Uterus (tissue), 4 donors: ENCODE data around the gene FAM107A. TPM values are rescaled to one million over a fixed set of nuclear protein-coding genes. Genes with fewer than 3 reads are reported as not detected.
A peak's percentile ranks its signal among the peaks of the same experiment; 100 is the strongest.

Experiments used
- DNase-seq, 2 donors: peaks; one replicate each; pipeline ENCODE4 v3.0.0-alpha.2; 2019 to 2020
- H3K27ac ChIP-seq, 2 donors: fragments of 200-600 bp; sonication (generic); 1 replicate in 1 of 2; 2 replicates in 1 of 2; pipeline ENCODE4 v1.5.1; 2016 to 2018
- H3K27me3 ChIP-seq, 2 donors: fragments of 200-600 bp; sonication (generic); one replicate each; pipeline ENCODE4 v1.5.1; 2018 to 2019; ENCODE audit warnings: control low read depth in 1 of 2
- H3K36me3 ChIP-seq, 2 donors: fragments of 200-600 bp; sonication (generic); one replicate each; pipeline ENCODE4 v1.5.1; 2019; ENCODE audit warnings: control low read depth in 1 of 2
- H3K4me1 ChIP-seq, 2 donors: fragments of 200-600 bp; sonication (generic); one replicate each; pipeline ENCODE4 v1.5.1; 2018 to 2019; ENCODE audit warnings: control low read depth in 1 of 2
- H3K4me3 ChIP-seq, 2 donors: fragments of 200-600 bp; sonication (generic); 1 replicate in 1 of 2; 2 replicates in 1 of 2; pipeline ENCODE4 v1.5.1; 2018 to 2019; ENCODE audit warnings: mild to moderate bottlenecking in 1 of 2
- H3K9me3 ChIP-seq, 2 donors: fragments of 200-600 bp; sonication (generic); one replicate each; pipeline ENCODE4 v1.5.1; 2019; ENCODE audit warnings: control low read depth in 1 of 2
- POLR2A ChIP-seq, 2 donors: fragments of 450-650 bp; IDR thresholded peaks; one replicate each; pipeline ENCODE4 v1.6.1; 2016; ENCODE audit warnings: antibody characterized with exemption in 2 of 2, mild to moderate bottlenecking in 1 of 2, moderate library complexity in 1 of 2
- intact Hi-C: fragments of 100-400 bp; cut with DNase I; formaldehyde crosslinking; loops from one replicate; pipeline ENCODE4 v1.15.1; 2023; ENCODE audit warnings: low total_unique reads
- total RNA-seq, 4 donors: library from RNA; depleted of rRNA in 3 of 4; stranded (reverse); fragments of >200 nt in 3 of 4; gene quantifications; one replicate each; pipeline versions ENCODE4 v1.1.0 to v1.2.4, GENCODE V29; 2014 to 2023
- TF ChIP-seq, protein P1 (sequence below), 4 experiments: fragments of 200-600 bp in 2 of 4; fragments of 450-650 bp in 2 of 4; sonication (generic) in 2 of 4; IDR thresholded peaks; one replicate each; pipeline ENCODE4 v1.5.1; 2016 to 2019; ENCODE audit warnings: antibody characterized with exemption in 4 of 4, mild to moderate bottlenecking in 2 of 4, moderate library complexity in 1 of 4
- donor health status: DM: yes; HTN: yes; CAD: no.

FAM107A gene
- total RNA-seq, 4 donors from 2014 or later = 16.2 to 140 (median 61.2) TPM

DNA sequence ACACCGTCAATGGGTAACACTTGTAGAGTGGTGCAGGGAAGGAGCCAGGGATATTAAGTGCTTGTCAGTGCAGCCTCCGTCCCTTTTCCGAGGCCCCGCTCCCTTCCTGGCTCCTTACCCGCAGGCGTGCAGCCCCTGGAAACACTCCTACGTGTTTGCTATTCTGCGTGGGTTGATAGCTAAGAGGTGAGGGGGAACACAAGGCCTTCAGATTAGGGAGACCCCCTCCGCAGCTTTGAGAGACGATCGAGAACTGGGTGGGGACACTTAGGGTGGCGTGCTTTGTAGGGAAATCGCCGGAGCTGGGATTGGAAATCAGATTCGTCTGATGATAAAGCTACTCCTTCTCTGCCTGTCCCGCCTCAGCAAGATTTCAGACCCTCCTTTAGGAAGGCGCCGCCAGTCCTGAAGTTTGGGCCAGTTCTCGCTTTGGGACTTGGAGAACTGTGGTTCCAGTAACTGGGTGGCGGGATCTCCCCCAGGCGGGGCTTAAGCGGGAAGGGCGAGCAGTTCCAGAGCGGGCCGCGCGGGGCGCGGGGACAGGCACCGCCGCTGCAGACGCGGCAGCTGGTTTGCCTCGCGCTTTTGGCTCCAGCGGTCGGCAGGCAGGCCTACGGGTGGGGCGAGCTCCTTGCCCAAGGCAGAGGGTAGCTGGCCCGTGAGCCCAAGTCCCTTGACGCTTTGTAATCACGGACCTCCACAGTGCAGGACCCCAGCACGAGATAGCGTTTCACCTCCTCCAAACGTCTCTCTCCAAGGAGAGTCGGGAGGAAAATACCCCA, 8.0 kb upstream of the FAM107A start:
- H3K4me1 ChIP-seq = peaks cover 0 to 8% of the 10 kb centered on the region in 2 donors
- intact Hi-C loops = no loop called here
- no peaks in the 10 kb centered on the region for H3K9me3 ChIP-seq
- peak; percentile 79 to 80 for DNase-seq
- H3K4me3 ChIP-seq = peak overlapping the region; percentile 49 to 51
- H3K27ac ChIP-seq = peak overlapping the region; percentile 77 to 80
- no peaks in the 10 kb centered on the region for H3K36me3 ChIP-seq
- H3K27me3 ChIP-seq = peaks cover 4 to 6% of the 10 kb centered on the region in 2 donors
- TF ChIP-seq, protein P1, sequence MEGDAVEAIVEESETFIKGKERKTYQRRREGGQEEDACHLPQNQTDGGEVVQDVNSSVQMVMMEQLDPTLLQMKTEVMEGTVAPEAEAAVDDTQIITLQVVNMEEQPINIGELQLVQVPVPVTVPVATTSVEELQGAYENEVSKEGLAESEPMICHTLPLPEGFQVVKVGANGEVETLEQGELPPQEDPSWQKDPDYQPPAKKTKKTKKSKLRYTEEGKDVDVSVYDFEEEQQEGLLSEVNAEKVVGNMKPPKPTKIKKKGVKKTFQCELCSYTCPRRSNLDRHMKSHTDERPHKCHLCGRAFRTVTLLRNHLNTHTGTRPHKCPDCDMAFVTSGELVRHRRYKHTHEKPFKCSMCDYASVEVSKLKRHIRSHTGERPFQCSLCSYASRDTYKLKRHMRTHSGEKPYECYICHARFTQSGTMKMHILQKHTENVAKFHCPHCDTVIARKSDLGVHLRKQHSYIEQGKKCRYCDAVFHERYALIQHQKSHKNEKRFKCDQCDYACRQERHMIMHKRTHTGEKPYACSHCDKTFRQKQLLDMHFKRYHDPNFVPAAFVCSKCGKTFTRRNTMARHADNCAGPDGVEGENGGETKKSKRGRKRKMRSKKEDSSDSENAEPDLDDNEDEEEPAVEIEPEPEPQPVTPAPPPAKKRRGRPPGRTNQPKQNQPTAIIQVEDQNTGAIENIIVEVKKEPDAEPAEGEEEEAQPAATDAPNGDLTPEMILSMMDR (IDR thresholded peaks at IDR 0.05) = peak; percentile 59 to 91 (median 85)
- TF ChIP-seq POLR2A (IDR thresholded peaks at IDR 0.05) = no peak

DNA sequence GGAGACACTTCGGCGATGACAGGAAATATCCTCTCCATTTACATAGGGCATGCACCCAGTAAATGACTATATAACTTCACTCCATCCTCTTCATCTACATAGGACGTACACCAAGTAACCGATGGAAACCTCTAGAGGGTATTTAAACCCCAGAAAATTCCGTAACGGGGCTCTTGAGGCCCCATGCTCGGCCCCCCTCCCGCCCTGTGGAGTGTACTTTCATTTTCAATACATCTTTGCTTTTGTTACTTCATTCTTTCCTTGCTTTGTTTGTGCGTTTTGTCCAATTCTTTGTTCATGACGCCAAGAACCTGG, 7.5 kb upstream of the FAM107A start:
- H3K4me1 ChIP-seq = peaks cover 0 to 8% of the 10 kb centered on the region in 2 donors
- peaks cover 4 to 6% of the 10 kb centered on the region in 2 donors for H3K27me3 ChIP-seq
- no peak for TF ChIP-seq POLR2A (IDR thresholded peaks at IDR 0.05)
- TF ChIP-seq, protein P1 (IDR thresholded peaks at IDR 0.05) = no peak
- peak overlapping the region; percentile 77 to 80 for H3K27ac ChIP-seq
- H3K9me3 ChIP-seq = no peaks in the 10 kb centered on the region
- intact Hi-C loops = no loop called here
- H3K4me3 ChIP-seq = peak overlapping the region; percentile 49 to 51
- no peak for DNase-seq
- no peaks in the 10 kb centered on the region for H3K36me3 ChIP-seq

DNA sequence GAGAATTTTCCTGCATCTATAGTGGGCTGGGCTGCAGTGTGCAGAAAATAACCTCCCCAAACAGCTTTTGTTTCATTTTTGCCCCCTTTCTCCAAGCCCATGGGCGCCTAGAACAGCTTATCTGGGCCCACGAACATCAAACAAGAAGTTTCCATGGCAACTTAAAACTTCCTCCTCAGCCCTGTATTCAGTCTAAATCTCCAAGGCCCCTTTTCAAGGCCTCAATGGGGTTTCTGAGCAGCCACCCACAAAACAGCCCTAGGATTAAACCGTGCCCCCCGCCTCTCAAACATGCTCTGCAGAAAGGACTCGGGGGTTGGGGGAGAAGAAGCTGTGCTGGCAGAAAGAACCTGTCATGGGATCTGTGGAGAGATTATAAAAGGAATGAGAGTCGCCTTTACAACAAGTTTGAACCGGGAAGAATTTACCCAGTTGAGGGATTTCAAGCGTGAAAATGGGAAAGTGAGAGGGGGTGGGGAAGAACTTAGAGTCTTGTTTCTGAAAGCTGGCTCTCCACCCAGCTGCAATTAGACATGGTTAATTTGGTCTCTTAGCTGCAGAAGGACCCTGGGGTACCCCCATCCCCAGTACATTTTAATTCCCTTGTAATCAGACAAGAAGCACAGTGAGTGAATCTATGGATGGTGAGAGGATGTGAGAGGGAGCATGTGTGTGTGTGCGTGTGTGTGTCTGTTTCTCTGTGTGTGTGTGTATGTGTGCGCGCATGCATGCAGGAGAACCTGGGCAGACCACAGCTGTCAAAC, 4.3 kb upstream of the FAM107A start:
- H3K4me3 ChIP-seq = no peak overlapping the region
- H3K36me3 ChIP-seq = no peaks in the 10 kb centered on the region
- intact Hi-C loops = no loop called here
- peaks cover 0 to 4% of the 10 kb centered on the region in 2 donors for H3K4me1 ChIP-seq
- H3K9me3 ChIP-seq = no peaks in the 10 kb centered on the region
- H3K27me3 ChIP-seq = no peaks in the 10 kb centered on the region
- no peak for TF ChIP-seq POLR2A (IDR thresholded peaks at IDR 0.05)
- TF ChIP-seq, protein P1 (IDR thresholded peaks at IDR 0.05) = no peak
- DNase-seq = no peak
- no peak overlapping the region for H3K27ac ChIP-seq

DNA sequence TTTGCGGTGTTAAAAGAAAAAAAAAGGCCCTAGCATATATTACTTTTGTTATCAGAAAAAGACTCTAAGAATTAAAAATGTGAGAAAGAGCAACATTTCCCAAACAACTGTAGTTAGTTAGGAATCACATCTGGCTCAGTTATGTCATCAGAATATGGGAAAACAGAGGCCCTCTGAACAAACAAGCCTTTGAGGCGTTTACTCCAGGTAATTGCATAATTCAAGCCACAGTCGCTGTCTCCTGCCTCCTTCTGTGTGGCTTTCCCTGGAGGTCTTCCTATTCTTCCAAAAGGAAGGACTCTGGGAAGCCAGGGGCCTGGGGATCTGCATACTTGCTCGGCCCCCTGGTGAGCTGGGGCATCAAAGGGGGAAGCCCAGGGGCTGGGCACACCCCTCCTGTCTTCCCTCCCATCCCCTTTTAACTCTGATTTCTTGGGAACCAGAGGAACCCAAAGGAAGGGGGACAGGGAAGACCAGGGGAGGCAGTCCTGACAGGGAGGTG, 3.7 kb upstream of the FAM107A start:
- peaks cover 0 to under 1% of the 10 kb centered on the region in 2 donors for H3K4me1 ChIP-seq
- H3K27me3 ChIP-seq = no peaks in the 10 kb centered on the region
- intact Hi-C loops = no loop called here
- H3K36me3 ChIP-seq = no peaks in the 10 kb centered on the region
- DNase-seq = no peak
- H3K27ac ChIP-seq = no peak overlapping the region
- no peaks in the 10 kb centered on the region for H3K9me3 ChIP-seq
- TF ChIP-seq, protein P1 (IDR thresholded peaks at IDR 0.05) = no peak
- TF ChIP-seq POLR2A (IDR thresholded peaks at IDR 0.05) = no peak
- no peak overlapping the region for H3K4me3 ChIP-seq

DNA sequence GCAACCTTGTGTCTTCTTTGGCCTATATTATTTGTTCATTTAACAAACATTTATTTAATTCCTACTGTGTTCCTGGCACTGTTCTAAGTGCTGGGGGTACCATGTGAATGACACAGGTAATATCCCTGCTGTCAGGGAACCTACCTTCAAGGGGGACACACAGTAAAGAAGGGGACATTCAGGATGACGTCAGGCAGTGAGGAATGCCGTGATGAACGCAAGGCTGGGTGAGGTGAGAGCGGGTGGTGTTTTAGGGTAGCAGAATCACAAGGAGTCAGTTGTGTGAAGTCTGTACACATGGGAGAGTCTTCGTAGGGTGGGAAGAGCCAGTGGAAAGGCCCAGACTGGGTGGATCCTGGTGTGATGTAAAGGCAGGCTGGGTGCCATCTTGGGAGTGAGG, 1.7 kb upstream of the FAM107A start:
- Histone ChIP-seq H3K9me3 (no peaks in the 10 kb centered on the region), H3K36me3 (no peaks in the 10 kb centered on the region), H3K27ac (peak overlapping the region in 1 of 2 donors; percentile 59), H3K4me3 (no peak overlapping the region), H3K4me1 (no peaks in the 10 kb centered on the region), H3K27me3 (no peaks in the 10 kb centered on the region)
- intact Hi-C loops = no loop called here
- TF ChIP-seq, protein P1 (IDR thresholded peaks at IDR 0.05) = no peak
- no peak for TF ChIP-seq POLR2A (IDR thresholded peaks at IDR 0.05)
- no peak for DNase-seq
